Liver (tissue), 9 donors: ENCODE data around the gene TCEAL5. TPM values are rescaled to one million over a fixed set of nuclear protein-coding genes. Genes with fewer than 3 reads are reported as not detected.
"Not testable (repeated sequence)": the region's sequence is repeated elsewhere in the genome, so short reads cannot be mapped to it uniquely, and the experiment has no call there.

ENCODE experiments used
- DNase-seq: peaks from one replicate; pipeline ENCODE4 v3.0.0-alpha.2; 2017; ENCODE audit warnings: low spot score
- H3K27ac ChIP-seq, 2 donors: one replicate each; pipeline ENCODE4 v1.7.0; 2013; ENCODE audit warnings: inconsistent platforms in 2 of 2, low read length in 2 of 2, control low read depth in 1 of 2, low read depth in 1 of 2, mild to moderate bottlenecking in 1 of 2
- H3K27me3 ChIP-seq, 4 donors: one replicate each; pipeline versions ENCODE4 v1.6.1 to v1.7.0; 2013; ENCODE audit warnings: low read length in 3 of 4, inconsistent platforms in 1 of 4, mild to moderate bottlenecking in 1 of 4, moderate library complexity in 1 of 4; ENCODE audit not compliant: control insufficient read depth in 4 of 4, insufficient read depth in 4 of 4
- H3K36me3 ChIP-seq, 4 donors: one replicate each; pipeline versions ENCODE4 v1.6.1 to v1.7.0; 2013; ENCODE audit warnings: low read length in 3 of 4, mild to moderate bottlenecking in 3 of 4, low read depth in 1 of 4, moderate library complexity in 1 of 4; ENCODE audit not compliant: control insufficient read depth in 4 of 4, insufficient read depth in 3 of 4
- H3K4me1 ChIP-seq, 4 donors: one replicate each; pipeline versions ENCODE4 v1.6.1 to v1.7.0; 2013; ENCODE audit warnings: low read length in 3 of 4, mild to moderate bottlenecking in 3 of 4, moderate library complexity in 1 of 4; ENCODE audit not compliant: control insufficient read depth in 4 of 4, insufficient read depth in 4 of 4
- H3K4me3 ChIP-seq, 3 donors: one replicate each; pipeline versions ENCODE4 v1.6.1 to v1.7.0; 2013; ENCODE audit warnings: low read length in 3 of 3, control low read depth in 1 of 3, low read depth in 1 of 3, mild to moderate bottlenecking in 1 of 3
- H3K9ac ChIP-seq, 2 donors: one replicate each; pipeline ENCODE4 v1.7.0; 2013; ENCODE audit warnings: low read length in 2 of 2, mild to moderate bottlenecking in 2 of 2, moderate library complexity in 2 of 2, control low read depth in 1 of 2, low read depth in 1 of 2
- H3K9me3 ChIP-seq, 4 donors: one replicate each; pipeline versions ENCODE4 v1.6.1 to v1.7.0; 2013; ENCODE audit warnings: low read length in 3 of 4; ENCODE audit not compliant: control insufficient read depth in 4 of 4
- EGR1 ChIP-seq, 2 donors: IDR thresholded peaks; 2 replicates each; pipeline ENCODE4 v1.6.1; 2016 to 2018; ENCODE audit warnings: antibody characterized with exemption in 2 of 2, low read depth in 2 of 2
- FOXA1 ChIP-seq: IDR thresholded peaks from 2 replicates; pipeline ENCODE4 v1.6.1; 2016; ENCODE audit warnings: antibody characterized with exemption
- FOXA2 ChIP-seq: IDR thresholded peaks from 2 replicates; pipeline ENCODE4 v1.6.1; 2016; ENCODE audit warnings: antibody characterized with exemption
- GABPA ChIP-seq, 2 donors: IDR thresholded peaks in 1 of 2; conservative IDR thresholded peaks in 1 of 2; 2 replicates each; pipeline ENCODE4 v1.6.1; 2016; ENCODE audit warnings: antibody characterized with exemption in 2 of 2, mild to moderate bottlenecking in 1 of 2, moderate library complexity in 1 of 2
- HNF4A ChIP-seq, 2 donors: conservative IDR thresholded peaks; 2 replicates each; pipeline ENCODE4 v1.6.1; 2016; ENCODE audit warnings: antibody characterized with exemption in 2 of 2, mild to moderate bottlenecking in 2 of 2
- HNF4G ChIP-seq: IDR thresholded peaks from 2 replicates; pipeline ENCODE4 v1.6.1; 2016; ENCODE audit warnings: antibody characterized with exemption
- JUND ChIP-seq, 2 donors: IDR thresholded peaks; 2 replicates each; pipeline ENCODE4 v1.6.1; 2016; ENCODE audit warnings: antibody characterized with exemption in 2 of 2
- NR2F2 ChIP-seq: IDR thresholded peaks from 2 replicates; pipeline ENCODE4 v1.6.1; 2016; ENCODE audit warnings: antibody characterized with exemption
- RAD21 ChIP-seq, 2 donors: IDR thresholded peaks; 2 replicates each; pipeline ENCODE4 v1.6.1; 2016; ENCODE audit warnings: antibody characterized with exemption in 2 of 2, mild to moderate bottlenecking in 2 of 2
- RXRA ChIP-seq, 2 donors: IDR thresholded peaks; 2 replicates each; pipeline ENCODE4 v1.6.1; 2017 to 2018; ENCODE audit warnings: antibody characterized with exemption in 2 of 2, mild to moderate bottlenecking in 1 of 2
- SP1 ChIP-seq: IDR thresholded peaks from 2 replicates; pipeline ENCODE4 v1.6.1; 2018; ENCODE audit warnings: antibody characterized with exemption, mild to moderate bottlenecking
- TAF1 ChIP-seq: conservative IDR thresholded peaks from 2 replicates; pipeline ENCODE4 v1.6.1; 2016; ENCODE audit warnings: antibody characterized with exemption, mild to moderate bottlenecking
- YY1 ChIP-seq: IDR thresholded peaks from 2 replicates; pipeline ENCODE4 v1.6.1; 2016; ENCODE audit warnings: antibody characterized with exemption, mild to moderate bottlenecking
- WGBS: extraction: QIAGEN DNeasy Blood & Tissue Kit; methylation state at CpG from one replicate; pipeline ENCODE4 v1.1.7; 2013; 5-methylcytosine and 5-hydroxymethylcytosine counted together
- polyA plus RNA-seq, 2 donors: library from polyadenylated mRNA; stranded (reverse) in 1 of 2; unstranded in 1 of 2; fragments of 200-250 nt in 1 of 2; fragments of >200 nt in 1 of 2; fragmentation: Nextera tagmentation in 1 of 2; extraction: Ambion mirVana in 1 of 2; gene quantifications; one replicate each; pipeline versions ENCODE4 v1.2.1 to v1.2.3, GENCODE V29; 2013 to 2015
- total RNA-seq, 2 donors: library from RNA; depleted of rRNA; stranded (reverse); fragments of >200 nt; gene quantifications; one replicate each; pipeline ENCODE4 v1.2.3, GENCODE V29; 2014
- TF ChIP-seq, protein P1 (sequence below): IDR thresholded peaks from 2 replicates; pipeline ENCODE4 v1.6.1; 2016; ENCODE audit warnings: antibody characterized with exemption
- TF ChIP-seq, protein P2 (sequence below): IDR thresholded peaks from 2 replicates; pipeline ENCODE4 v1.6.1; 2016; ENCODE audit warnings: antibody characterized with exemption
- TF ChIP-seq, protein P3 (sequence below): IDR thresholded peaks from 2 replicates; pipeline ENCODE4 v1.6.1; 2016; ENCODE audit warnings: antibody characterized with exemption
- TF ChIP-seq, protein P4 (sequence below): IDR thresholded peaks from 2 replicates; pipeline ENCODE4 v1.6.1; 2016; ENCODE audit warnings: antibody characterized with exemption, mild to moderate bottlenecking
- TF ChIP-seq, protein P5 (sequence below): fragments of 150-350 bp; IDR thresholded peaks from 2 replicates; pipeline ENCODE4 v1.5.1; 2017; ENCODE audit warnings: improper control_type of control experiment, low read depth, low read length; ENCODE audit not compliant: missing input control
- donor health status: healthy.
- donor health status: healthy.
- donor health status: healthy.
- donor health status: healthy.
- donor health status: healthy.

Gene TCEAL5
- total and polyA plus RNA-seq, 4 donors, result 0.89 TPM; not detected in 3

DNA sequence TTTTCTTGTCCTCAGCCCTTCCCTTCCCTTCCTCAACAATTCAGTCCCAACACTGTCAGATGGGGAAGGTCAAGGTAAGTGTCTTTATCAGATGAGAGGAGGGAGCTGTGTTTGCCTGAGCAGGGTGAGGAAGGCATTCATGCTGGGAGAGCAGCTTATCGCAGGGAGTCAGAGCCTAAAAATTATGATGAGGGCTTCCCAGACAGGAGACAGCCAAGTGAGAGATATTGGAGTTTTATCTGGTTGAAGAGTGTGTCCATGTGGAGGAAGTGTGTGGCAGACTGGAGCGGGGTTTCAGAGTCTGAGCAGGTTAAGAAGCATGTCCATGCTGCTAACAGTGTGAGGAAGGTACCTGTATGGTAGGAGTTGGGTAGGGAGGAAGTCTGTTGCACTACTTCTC lies 43.3 kb downstream of the TCEAL5 start:
- no peak overlapping the region for H3K9ac ChIP-seq
- no peaks in the 10 kb centered on the region for H3K9me3 ChIP-seq
- TF ChIP-seq SP1 (no peak), RXRA (IDR thresholded peaks at IDR 0.05) (no peak), FOXA2 (no peak), TAF1 (no peak), JUND (IDR thresholded peaks at IDR 0.05) (no peak), EGR1 (IDR thresholded peaks at IDR 0.05; ENCODE audit: low read depth in 2 of 2) (no peak), HNF4G (no peak), YY1 (no peak), RAD21 (IDR thresholded peaks at IDR 0.05) (no peak), HNF4A (conservative IDR thresholded peaks at IDR 0.05) (no peak), FOXA1 (no peak), GABPA (IDR thresholded peaks at IDR 0.05 in 1 of 2, conservative IDR thresholded peaks at IDR 0.05 in 1 of 2) (no peak), NR2F2 (no peak)
- TF ChIP-seq, protein P1, sequence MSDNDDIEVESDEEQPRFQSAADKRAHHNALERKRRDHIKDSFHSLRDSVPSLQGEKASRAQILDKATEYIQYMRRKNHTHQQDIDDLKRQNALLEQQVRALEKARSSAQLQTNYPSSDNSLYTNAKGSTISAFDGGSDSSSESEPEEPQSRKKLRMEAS, result no peak
- TF ChIP-seq, protein P2, sequence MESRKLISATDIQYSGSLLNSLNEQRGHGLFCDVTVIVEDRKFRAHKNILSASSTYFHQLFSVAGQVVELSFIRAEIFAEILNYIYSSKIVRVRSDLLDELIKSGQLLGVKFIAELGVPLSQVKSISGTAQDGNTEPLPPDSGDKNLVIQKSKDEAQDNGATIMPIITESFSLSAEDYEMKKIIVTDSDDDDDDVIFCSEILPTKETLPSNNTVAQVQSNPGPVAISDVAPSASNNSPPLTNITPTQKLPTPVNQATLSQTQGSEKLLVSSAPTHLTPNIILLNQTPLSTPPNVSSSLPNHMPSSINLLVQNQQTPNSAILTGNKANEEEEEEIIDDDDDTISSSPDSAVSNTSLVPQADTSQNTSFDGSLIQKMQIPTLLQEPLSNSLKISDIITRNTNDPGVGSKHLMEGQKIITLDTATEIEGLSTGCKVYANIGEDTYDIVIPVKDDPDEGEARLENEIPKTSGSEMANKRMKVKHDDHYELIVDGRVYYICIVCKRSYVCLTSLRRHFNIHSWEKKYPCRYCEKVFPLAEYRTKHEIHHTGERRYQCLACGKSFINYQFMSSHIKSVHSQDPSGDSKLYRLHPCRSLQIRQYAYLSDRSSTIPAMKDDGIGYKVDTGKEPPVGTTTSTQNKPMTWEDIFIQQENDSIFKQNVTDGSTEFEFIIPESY, result no peak
- TF ChIP-seq, protein P3, sequence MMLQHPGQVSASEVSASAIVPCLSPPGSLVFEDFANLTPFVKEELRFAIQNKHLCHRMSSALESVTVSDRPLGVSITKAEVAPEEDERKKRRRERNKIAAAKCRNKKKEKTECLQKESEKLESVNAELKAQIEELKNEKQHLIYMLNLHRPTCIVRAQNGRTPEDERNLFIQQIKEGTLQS, result no peak
- TF ChIP-seq, protein P4, sequence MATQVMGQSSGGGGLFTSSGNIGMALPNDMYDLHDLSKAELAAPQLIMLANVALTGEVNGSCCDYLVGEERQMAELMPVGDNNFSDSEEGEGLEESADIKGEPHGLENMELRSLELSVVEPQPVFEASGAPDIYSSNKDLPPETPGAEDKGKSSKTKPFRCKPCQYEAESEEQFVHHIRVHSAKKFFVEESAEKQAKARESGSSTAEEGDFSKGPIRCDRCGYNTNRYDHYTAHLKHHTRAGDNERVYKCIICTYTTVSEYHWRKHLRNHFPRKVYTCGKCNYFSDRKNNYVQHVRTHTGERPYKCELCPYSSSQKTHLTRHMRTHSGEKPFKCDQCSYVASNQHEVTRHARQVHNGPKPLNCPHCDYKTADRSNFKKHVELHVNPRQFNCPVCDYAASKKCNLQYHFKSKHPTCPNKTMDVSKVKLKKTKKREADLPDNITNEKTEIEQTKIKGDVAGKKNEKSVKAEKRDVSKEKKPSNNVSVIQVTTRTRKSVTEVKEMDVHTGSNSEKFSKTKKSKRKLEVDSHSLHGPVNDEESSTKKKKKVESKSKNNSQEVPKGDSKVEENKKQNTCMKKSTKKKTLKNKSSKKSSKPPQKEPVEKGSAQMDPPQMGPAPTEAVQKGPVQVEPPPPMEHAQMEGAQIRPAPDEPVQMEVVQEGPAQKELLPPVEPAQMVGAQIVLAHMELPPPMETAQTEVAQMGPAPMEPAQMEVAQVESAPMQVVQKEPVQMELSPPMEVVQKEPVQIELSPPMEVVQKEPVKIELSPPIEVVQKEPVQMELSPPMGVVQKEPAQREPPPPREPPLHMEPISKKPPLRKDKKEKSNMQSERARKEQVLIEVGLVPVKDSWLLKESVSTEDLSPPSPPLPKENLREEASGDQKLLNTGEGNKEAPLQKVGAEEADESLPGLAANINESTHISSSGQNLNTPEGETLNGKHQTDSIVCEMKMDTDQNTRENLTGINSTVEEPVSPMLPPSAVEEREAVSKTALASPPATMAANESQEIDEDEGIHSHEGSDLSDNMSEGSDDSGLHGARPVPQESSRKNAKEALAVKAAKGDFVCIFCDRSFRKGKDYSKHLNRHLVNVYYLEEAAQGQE, result no peak
- TF ChIP-seq, protein P5, sequence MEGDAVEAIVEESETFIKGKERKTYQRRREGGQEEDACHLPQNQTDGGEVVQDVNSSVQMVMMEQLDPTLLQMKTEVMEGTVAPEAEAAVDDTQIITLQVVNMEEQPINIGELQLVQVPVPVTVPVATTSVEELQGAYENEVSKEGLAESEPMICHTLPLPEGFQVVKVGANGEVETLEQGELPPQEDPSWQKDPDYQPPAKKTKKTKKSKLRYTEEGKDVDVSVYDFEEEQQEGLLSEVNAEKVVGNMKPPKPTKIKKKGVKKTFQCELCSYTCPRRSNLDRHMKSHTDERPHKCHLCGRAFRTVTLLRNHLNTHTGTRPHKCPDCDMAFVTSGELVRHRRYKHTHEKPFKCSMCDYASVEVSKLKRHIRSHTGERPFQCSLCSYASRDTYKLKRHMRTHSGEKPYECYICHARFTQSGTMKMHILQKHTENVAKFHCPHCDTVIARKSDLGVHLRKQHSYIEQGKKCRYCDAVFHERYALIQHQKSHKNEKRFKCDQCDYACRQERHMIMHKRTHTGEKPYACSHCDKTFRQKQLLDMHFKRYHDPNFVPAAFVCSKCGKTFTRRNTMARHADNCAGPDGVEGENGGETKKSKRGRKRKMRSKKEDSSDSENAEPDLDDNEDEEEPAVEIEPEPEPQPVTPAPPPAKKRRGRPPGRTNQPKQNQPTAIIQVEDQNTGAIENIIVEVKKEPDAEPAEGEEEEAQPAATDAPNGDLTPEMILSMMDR, result no peak
- WGBS, result 79% methylated on average over 2 of the region's 2 CpGs
- H3K4me3 ChIP-seq, result no peak overlapping the region
- H3K27ac ChIP-seq, result no peak overlapping the region
- no peak for DNase-seq
- H3K4me1 ChIP-seq, result no peaks in the 10 kb centered on the region
- no peaks in the 10 kb centered on the region for H3K27me3 ChIP-seq
- no peaks in the 10 kb centered on the region for H3K36me3 ChIP-seq

DNA sequence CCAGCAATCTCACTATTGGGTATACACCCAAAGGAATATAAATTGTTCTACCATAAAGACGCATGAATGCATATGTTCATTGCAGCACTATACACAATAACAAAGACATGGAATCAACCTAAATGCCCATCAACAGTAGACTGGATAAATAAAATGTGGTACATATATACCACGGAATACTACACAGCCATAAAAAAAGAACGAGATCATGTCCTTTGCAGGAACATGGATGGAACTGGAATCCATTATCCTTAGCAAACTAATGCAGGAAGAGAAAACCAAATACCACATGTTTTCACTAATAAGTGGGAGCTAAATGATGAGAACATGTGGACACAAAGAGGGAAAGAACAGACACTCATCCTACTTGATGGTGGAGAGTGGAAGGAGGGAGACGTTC lies 50.6 kb downstream of the TCEAL5 start:
- not testable (repeated sequence) for H3K4me3 ChIP-seq, H3K27me3 ChIP-seq, H3K27ac ChIP-seq, H3K4me1 ChIP-seq, H3K9me3 ChIP-seq, H3K9ac ChIP-seq, DNase-seq, H3K36me3 ChIP-seq
- WGBS, result 88% methylated on average over 4 of the region's 4 CpGs

Other genes starting within 250 kb of the TCEAL5 start
- 10 to 100 TPM in 1 of 2 donors, under 1 TPM in 1; 0.75 to 84.0 TPM for gene BEX1, start 212.6 kb downstream of the TCEAL5 start, total RNA-seq
- 1 to 10 TPM; 2.0 to 4.1 TPM for gene BEX1, start 212.6 kb downstream of the TCEAL5 start, polyA plus RNA-seq
- 1 to 10 TPM in 1 of 2 donors, under 1 TPM in 1; 0.33 to 1.5 TPM for gene NXF3, start 183.6 kb downstream of the TCEAL5 start, total RNA-seq
- gene NXF3, start 183.6 kb downstream of the TCEAL5 start, polyA plus RNA-seq, result 1 to 10 TPM in 1 of 2 donors, under 1 TPM in 1; 0.65 to 1.2 TPM
- 10 to 100 TPM in 1 of 2 donors, 1 to 10 TPM in 1; 2.0 to 26.5 TPM for gene BEX4, start 61.6 kb downstream of the TCEAL5 start, total RNA-seq
- 10 to 100 TPM in 1 of 2 donors, 1 to 10 TPM in 1; 4.3 to 10.8 TPM for gene BEX4, start 61.6 kb downstream of the TCEAL5 start, polyA plus RNA-seq
- 100 to 1,000 TPM in 1 of 2 donors, 10 to 100 TPM in 1; 11.9 to 109 TPM for gene TCEAL8, start 21.6 kb downstream of the TCEAL5 start, total RNA-seq
- gene TCEAL8, start 21.6 kb downstream of the TCEAL5 start, polyA plus RNA-seq, result 10 to 100 TPM; 16.5 to 23.9 TPM
- gene BEX2, start 34.2 kb upstream of the TCEAL5 start, total RNA-seq, result 10 to 100 TPM in 1 of 2 donors, under 1 TPM in 1; 0.75 to 21.9 TPM
- gene BEX2, start 34.2 kb upstream of the TCEAL5 start, polyA plus RNA-seq, result 1 to 10 TPM; 1.9 to 6.1 TPM
- 1 to 10 TPM in 1 of 2 donors, under 1 TPM in 1; 0.59 to 1.1 TPM for gene TCEAL7, start 53.5 kb upstream of the TCEAL5 start, total RNA-seq
- gene TCEAL7, start 53.5 kb upstream of the TCEAL5 start, polyA plus RNA-seq, result under 1 TPM; 0.49 to 0.54 TPM
- 10 to 100 TPM in 1 of 2 donors, 1 to 10 TPM in 1; 7.7 to 10.2 TPM for gene TCEAL9, start 79.8 kb upstream of the TCEAL5 start, total RNA-seq
- gene TCEAL9, start 79.8 kb upstream of the TCEAL5 start, polyA plus RNA-seq, result 10 to 100 TPM; 16.4 to 22.8 TPM
- 10 to 100 TPM; 21.9 to 55.4 TPM for gene BEX3, start 99.8 kb upstream of the TCEAL5 start, total RNA-seq
- 10 to 100 TPM; 59.3 to 77.4 TPM for gene BEX3, start 99.8 kb upstream of the TCEAL5 start, polyA plus RNA-seq
- under 1 TPM; 0.09 to 0.33 TPM for gene RAB40A, start 242.7 kb upstream of the TCEAL5 start, total RNA-seq
- gene RAB40A, start 242.7 kb upstream of the TCEAL5 start, polyA plus RNA-seq, result under 1 TPM; 0.03 to 0.06 TPM